Stomach smooth muscle (tissue), 2 donors: ENCODE results near the gene WSB2.

Experiments used
- H3K27ac ChIP-seq: one replicate; pipeline ENCODE4 v1.7.0; 2013; ENCODE audit warnings: mild to moderate bottlenecking, low read length, inconsistent platforms
- H3K27me3 ChIP-seq, 2 donors: one replicate each; pipeline ENCODE4 v1.7.0; 2013; ENCODE audit warnings: low read length in 2 of 2; ENCODE audit not compliant: insufficient read depth in 2 of 2, control insufficient read depth in 1 of 2
- H3K36me3 ChIP-seq, 2 donors: one replicate each; pipeline ENCODE4 v1.7.0; 2013; ENCODE audit warnings: low read length in 2 of 2; ENCODE audit not compliant: control insufficient read depth in 2 of 2, insufficient read depth in 2 of 2
- H3K4me1 ChIP-seq: one replicate; pipeline ENCODE4 v1.7.0; 2013; ENCODE audit warnings: low read length; ENCODE audit not compliant: control insufficient read depth, insufficient read depth
- H3K4me3 ChIP-seq, 2 donors: one replicate each; pipeline ENCODE4 v1.7.0; 2013; ENCODE audit warnings: low read length in 2 of 2
- H3K9ac ChIP-seq, 2 donors: one replicate each; pipeline ENCODE4 v1.7.0; 2013; ENCODE audit warnings: low read length in 2 of 2, mild to moderate bottlenecking in 1 of 2
- H3K9me3 ChIP-seq, 2 donors: one replicate each; pipeline ENCODE4 v1.7.0; 2013; ENCODE audit warnings: low read length in 2 of 2; ENCODE audit not compliant: control insufficient read depth in 2 of 2
- donor health status: healthy.
- donor health status: Pancreatic carcinoma.

The WSB2 gene

GRCh38 chr12:118061011-118061872 is at the start of gene WSB2:
WSB2 (minus strand) TSS chr12:118061179; CDS start chr12:118061048, 131 bp downstream.
- no peaks in the 10 kb centered on the region for H3K36me3 ChIP-seq
- peak within 1 kb of the TSS; percentile 88 to 95 for H3K4me3 ChIP-seq
- H3K4me1 ChIP-seq = peaks cover 13% of the 10 kb centered on the region
- peak within 1 kb of the TSS; percentile 94 to 97 for H3K9ac ChIP-seq
- no peaks in the 10 kb centered on the region for H3K9me3 ChIP-seq
- no peaks in the 10 kb centered on the region for H3K27me3 ChIP-seq
- H3K27ac ChIP-seq = peak within 1 kb of the TSS; percentile 89

- H3K27me3 ChIP-seq = no peaks in the 10 kb centered on the region
- H3K4me3 ChIP-seq = no peak overlapping the region
- H3K4me1 ChIP-seq = peaks cover 4% of the 10 kb centered on the region
- H3K9me3 ChIP-seq = no peaks in the 10 kb centered on the region
- no peaks in the 10 kb centered on the region for H3K36me3 ChIP-seq
- no peak overlapping the region for H3K9ac ChIP-seq
- H3K27ac ChIP-seq = no peak overlapping the region
Observed at GRCh38 chr12:118109088-118109487, 48.1 kb upstream of the WSB2 start.

DNA sequence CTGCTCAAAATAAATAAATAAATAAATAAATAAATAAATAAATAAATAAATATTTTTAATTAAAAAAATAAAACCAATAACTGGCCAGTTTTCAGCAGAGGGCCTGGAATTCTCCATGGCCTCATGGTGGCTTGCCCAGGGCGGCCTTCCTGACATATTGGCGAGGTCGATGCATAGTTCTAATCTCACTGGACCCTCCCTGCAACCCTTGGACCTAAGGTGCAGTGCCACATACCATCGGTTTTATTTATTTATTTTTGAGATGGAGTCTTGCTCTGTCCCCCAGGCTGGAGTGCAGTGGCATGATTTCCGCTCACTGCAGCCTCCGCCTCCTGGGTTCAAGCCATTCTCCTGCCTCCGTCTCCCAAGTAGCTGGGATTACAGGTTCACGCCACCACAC is 46.7 kb upstream of the WSB2 start:
- Histone ChIP-seq H3K27ac (no peak overlapping the region), H3K9me3 (no peaks in the 10 kb centered on the region), H3K4me3 (no peak overlapping the region), H3K4me1 (peaks cover 9% of the 10 kb centered on the region), H3K27me3 (no peaks in the 10 kb centered on the region), H3K36me3 (no peaks in the 10 kb centered on the region), H3K9ac (no peak overlapping the region)

DNA sequence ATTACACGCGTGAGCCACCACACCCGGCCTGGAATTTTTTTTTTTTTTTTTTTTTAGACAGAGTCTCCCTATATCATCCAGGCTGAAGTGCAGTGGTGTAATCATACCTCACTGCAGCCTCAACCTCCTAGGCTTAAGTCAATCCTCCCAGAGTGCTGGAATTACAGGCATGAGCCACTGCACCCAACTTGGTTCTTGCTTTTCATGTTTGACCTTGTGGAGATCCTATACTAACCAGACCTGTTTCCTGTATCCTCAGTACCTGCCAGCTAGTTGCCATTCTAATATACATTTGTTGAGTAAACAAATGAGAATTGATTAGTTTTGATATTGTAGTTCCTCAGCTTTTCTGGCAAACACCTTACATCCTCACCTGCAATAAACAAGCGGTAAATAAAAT is 46.0 kb upstream of the WSB2 start:
- Histone ChIP-seq H3K4me1 (peaks cover 9% of the 10 kb centered on the region), H3K27me3 (no peaks in the 10 kb centered on the region), H3K4me3 (no peak overlapping the region), H3K27ac (no peak overlapping the region), H3K36me3 (no peaks in the 10 kb centered on the region), H3K9me3 (no peaks in the 10 kb centered on the region), H3K9ac (no peak overlapping the region)

DNA sequence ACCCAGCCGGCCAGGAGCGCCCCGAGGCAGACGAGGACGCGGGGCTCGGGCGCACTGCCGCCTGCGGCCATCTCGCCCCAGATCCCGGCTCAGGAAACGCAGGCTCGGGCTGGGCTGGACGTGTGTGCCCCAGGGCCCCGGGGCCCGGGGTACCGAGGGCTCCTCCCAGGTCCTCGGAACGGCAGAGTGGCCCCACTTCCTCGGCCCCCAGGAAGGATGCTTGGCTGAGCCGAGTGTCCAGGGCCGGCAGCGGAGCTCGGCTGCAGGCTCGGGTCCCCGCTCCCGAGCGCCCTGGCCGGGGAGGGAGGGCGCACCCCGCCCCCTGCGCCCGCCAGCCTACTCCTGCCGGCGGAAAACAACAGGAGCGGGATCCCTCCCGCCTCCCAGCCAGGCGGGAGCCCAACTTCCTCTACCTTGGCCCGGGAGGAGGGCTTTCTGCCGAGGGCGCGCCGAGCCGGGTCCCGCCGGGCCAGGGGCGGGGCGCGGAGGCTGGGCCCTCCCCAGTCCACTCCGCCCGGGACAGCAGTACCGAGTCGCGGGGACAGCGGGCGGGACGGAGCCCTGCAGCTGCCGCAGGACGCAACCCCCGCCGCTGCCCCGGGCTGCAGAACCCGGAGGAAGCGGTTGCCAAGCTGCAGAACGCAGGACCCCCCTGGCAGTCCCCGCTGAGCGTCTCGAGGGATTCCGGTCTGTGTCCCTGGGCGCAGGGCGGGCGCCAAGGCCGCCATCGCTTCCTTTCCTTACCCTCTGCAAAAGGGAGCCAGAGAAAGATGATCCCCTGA is 42.8 kb upstream of the WSB2 start, which contains the start of gene VSIG10:
Gene VSIG10 (minus strand): TSS at position 411 of the 782 bp plus-strand sequence. CDS start 340 bp downstream, at position 71.
- H3K4me3 ChIP-seq = peak within 1 kb of the TSS; percentile 75 to 84
- peak within 1 kb of the TSS; percentile 18 for H3K27ac ChIP-seq
- H3K9ac ChIP-seq = peak within 1 kb of the TSS; percentile 46 to 62
- no peaks in the 10 kb centered on the region for H3K36me3 ChIP-seq
- peaks cover 9% of the 10 kb centered on the region for H3K4me1 ChIP-seq
- H3K27me3 ChIP-seq = no peaks in the 10 kb centered on the region
- no peaks in the 10 kb centered on the region for H3K9me3 ChIP-seq

GRCh38 chr12:118103201-118103600 is 42.2 kb upstream of the WSB2 start:
- Histone ChIP-seq H3K4me3 (peak overlapping the region; percentile 75 to 84), H3K27ac (peak overlapping the region; percentile 18), H3K9me3 (no peaks in the 10 kb centered on the region), H3K36me3 (no peaks in the 10 kb centered on the region), H3K9ac (peak overlapping the region; percentile 46 to 62), H3K27me3 (no peaks in the 10 kb centered on the region), H3K4me1 (peaks cover 9% of the 10 kb centered on the region)

- Histone ChIP-seq H3K36me3 (no peaks in the 10 kb centered on the region), H3K4me3 (peak overlapping the region in 1 of 2 donors; percentile 84), H3K27me3 (no peaks in the 10 kb centered on the region), H3K4me1 (peaks cover 9% of the 10 kb centered on the region), H3K9me3 (no peaks in the 10 kb centered on the region), H3K27ac (no peak overlapping the region), H3K9ac (no peak overlapping the region)
Observed at GRCh38 chr12:118102609-118103008, 41.6 kb upstream of the WSB2 start.

DNA sequence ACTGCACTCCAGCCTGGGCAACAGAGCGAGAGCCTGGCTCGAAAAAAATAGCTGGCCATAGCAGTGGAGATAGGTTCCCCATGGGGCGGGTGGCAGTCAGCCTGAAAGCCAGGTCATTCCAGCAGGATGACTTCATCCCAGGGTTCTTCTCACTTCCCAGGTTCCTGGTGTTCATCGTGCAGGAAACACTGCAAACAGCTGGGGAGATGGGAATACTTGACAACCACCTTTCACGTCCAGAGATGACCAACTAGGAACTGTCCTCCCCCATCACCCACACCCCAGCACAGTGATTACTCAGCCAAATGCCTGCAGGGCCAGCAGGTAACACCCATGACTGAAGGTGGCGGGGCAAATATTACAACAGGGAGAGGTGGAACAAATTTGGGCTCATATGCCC is 41.1 kb upstream of the WSB2 start:
- no peak overlapping the region for H3K27ac ChIP-seq

GRCh38 chr12:118101051-118101450 is 40.1 kb upstream of the WSB2 start:
- Histone ChIP-seq H3K4me1 (peaks cover 9% of the 10 kb centered on the region), H3K36me3 (no peaks in the 10 kb centered on the region), H3K27ac (no peak overlapping the region), H3K4me3 (no peak overlapping the region), H3K9ac (no peak overlapping the region), H3K9me3 (no peaks in the 10 kb centered on the region), H3K27me3 (no peaks in the 10 kb centered on the region)

More for the DNA sequence above, 41.1 kb upstream of the WSB2 start:
- Histone ChIP-seq H3K4me1 (peaks cover 9% of the 10 kb centered on the region), H3K9me3 (no peaks in the 10 kb centered on the region), H3K4me3 (no peak overlapping the region), H3K9ac (no peak overlapping the region), H3K27me3 (no peaks in the 10 kb centered on the region), H3K36me3 (no peaks in the 10 kb centered on the region)

GRCh38 chr12:118098911-118099671 is 38.1 kb upstream of the WSB2 start:
- H3K27me3 ChIP-seq = no peaks in the 10 kb centered on the region
- no peak overlapping the region for H3K4me3 ChIP-seq
- no peak overlapping the region for H3K9ac ChIP-seq
- no peaks in the 10 kb centered on the region for H3K9me3 ChIP-seq
- H3K27ac ChIP-seq = no peak overlapping the region
- H3K4me1 ChIP-seq = peaks cover 5% of the 10 kb centered on the region
- peaks cover 0 to 2% of the 10 kb centered on the region in 2 donors for H3K36me3 ChIP-seq
